ENCODE data around the gene NR6A1. TPM values are rescaled to one million over a fixed set of nuclear protein-coding genes. Genes with fewer than 3 reads are reported as not detected.
A peak's percentile ranks its signal among the peaks of the same experiment; 100 is the strongest.

The NR6A1 gene
- total RNA-seq, 1 experiment from 2014 or later, result 99.3 TPM

DNA sequence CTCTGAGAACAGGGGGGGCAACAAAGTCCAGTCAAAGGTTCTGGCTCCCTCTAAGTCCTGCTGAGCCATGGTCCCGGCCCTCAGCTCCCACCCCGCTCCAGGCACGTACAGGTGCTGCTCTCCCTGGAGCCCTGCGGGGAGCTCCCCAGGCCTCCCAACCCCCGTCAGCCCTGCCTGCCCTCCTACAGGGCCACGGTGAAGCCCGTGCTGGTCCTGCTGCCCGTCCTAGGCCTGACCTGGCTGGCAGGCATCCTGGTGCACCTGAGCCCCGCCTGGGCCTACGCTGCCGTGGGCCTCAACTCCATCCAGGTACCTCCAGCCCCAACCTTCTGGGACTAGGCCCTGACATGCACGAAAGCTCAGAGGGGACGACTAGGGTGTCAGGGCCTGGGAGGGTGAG is 300.8 kb downstream of the NR6A1 start:
- no peak for DNase-seq
- H3K4ac ChIP-seq (ENCODE audit: low read depth, low read length), result no peak overlapping the region
- H3T11ph ChIP-seq (ENCODE audit: low read length), result no peak overlapping the region
- TF ChIP-seq, protein P1, sequence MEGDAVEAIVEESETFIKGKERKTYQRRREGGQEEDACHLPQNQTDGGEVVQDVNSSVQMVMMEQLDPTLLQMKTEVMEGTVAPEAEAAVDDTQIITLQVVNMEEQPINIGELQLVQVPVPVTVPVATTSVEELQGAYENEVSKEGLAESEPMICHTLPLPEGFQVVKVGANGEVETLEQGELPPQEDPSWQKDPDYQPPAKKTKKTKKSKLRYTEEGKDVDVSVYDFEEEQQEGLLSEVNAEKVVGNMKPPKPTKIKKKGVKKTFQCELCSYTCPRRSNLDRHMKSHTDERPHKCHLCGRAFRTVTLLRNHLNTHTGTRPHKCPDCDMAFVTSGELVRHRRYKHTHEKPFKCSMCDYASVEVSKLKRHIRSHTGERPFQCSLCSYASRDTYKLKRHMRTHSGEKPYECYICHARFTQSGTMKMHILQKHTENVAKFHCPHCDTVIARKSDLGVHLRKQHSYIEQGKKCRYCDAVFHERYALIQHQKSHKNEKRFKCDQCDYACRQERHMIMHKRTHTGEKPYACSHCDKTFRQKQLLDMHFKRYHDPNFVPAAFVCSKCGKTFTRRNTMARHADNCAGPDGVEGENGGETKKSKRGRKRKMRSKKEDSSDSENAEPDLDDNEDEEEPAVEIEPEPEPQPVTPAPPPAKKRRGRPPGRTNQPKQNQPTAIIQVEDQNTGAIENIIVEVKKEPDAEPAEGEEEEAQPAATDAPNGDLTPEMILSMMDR (conservative IDR thresholded peaks at IDR 0.05), result no peak
- H3K79me1 ChIP-seq (ENCODE audit: insufficient read depth, low read depth, low read length, poor library complexity, severe bottlenecking), result no peaks in the 10 kb centered on the region
- H2BK12ac ChIP-seq (ENCODE audit: insufficient read length, low read depth, low read length), result no peak overlapping the region
- H3K4me2 ChIP-seq (ENCODE audit: insufficient read depth, insufficient read length, low read length), result no peak overlapping the region
- no peaks in the 10 kb centered on the region for H3K4me1 ChIP-seq (ENCODE audit: insufficient read depth, low read length)
- H3K9me3 Mint-ChIP-seq, result no peaks in the 10 kb centered on the region
- no peak overlapping the region for H2AK5ac ChIP-seq (ENCODE audit: insufficient read length, low read length)
- no peaks in the 10 kb centered on the region for H3K79me2 ChIP-seq (ENCODE audit: insufficient read depth, low read length)
- no peaks in the 10 kb centered on the region for H4K20me1 ChIP-seq (ENCODE audit: control insufficient read depth, insufficient read depth, insufficient read length)
- no peak overlapping the region; the same call in 1 of the 2 replicates for H2BK15ac ChIP-seq (ENCODE audit: low read depth, low read length)
- no peaks in the 10 kb centered on the region for H3K36me3 Mint-ChIP-seq (ENCODE audit: insufficient read depth in 1 of 3, low read depth in 3 of 3)
- H3K4me1 Mint-ChIP-seq, result peaks cover 0 to 8% of the 10 kb centered on the region in 2 experiments; a peak in 2 of 4 replicates
- no peak overlapping the region for H2BK120ac ChIP-seq (ENCODE audit: low read depth, low read length, poor library complexity, severe bottlenecking)
- no peak overlapping the region for H3K9ac ChIP-seq (ENCODE audit: extremely low read depth, insufficient read length, low read length)
- no peaks in the 10 kb centered on the region for H3K23me2 ChIP-seq (ENCODE audit: insufficient read length, low read depth, low read length, poor library complexity, severe bottlenecking)
- no peak overlapping the region for H3K4me3 Mint-ChIP-seq
- H3K27me3 ChIP-seq (ENCODE audit: insufficient read depth, low read length), result no peaks in the 10 kb centered on the region
- H3K56ac ChIP-seq (ENCODE audit: insufficient read length, low read depth, low read length), result no peak overlapping the region
- H3K27ac ChIP-seq (ENCODE audit: insufficient read length, low read depth, low read length), result no peak overlapping the region
- H2BK5ac ChIP-seq (ENCODE audit: insufficient read length, low read length), result no peak overlapping the region
- no peak overlapping the region for H2BK20ac ChIP-seq (ENCODE audit: low read depth, low read length, poor library complexity, severe bottlenecking)
- no peaks in the 10 kb centered on the region for H3K9me3 ChIP-seq (ENCODE audit: control insufficient read depth, low read depth, low read length)
- no peak overlapping the region for H3K18ac ChIP-seq (ENCODE audit: insufficient read length, low read depth, low read length)
- no peak overlapping the region for H3K23ac ChIP-seq (ENCODE audit: insufficient read length, low read depth, low read length)
- H3K27ac Mint-ChIP-seq, result 0 out of 7 replicates have a peak overlapping the region, but pooled peaks of 1 of the 3 experiments have one; percentile 61
- H3K27me3 Mint-ChIP-seq (ENCODE audit: low read depth), result peaks cover 8% of the 10 kb centered on the region
- WGBS (ENCODE audit: extremely low coverage, insufficient read length, low lambda C conversion rate), result no CpG with 5 or more reads among the region's 13 CpGs
- no peak overlapping the region for H4K8ac ChIP-seq (replicated peaks; ENCODE audit: insufficient read length, low read depth, low read length)
- no peak overlapping the region for H2AFZ ChIP-seq (ENCODE audit: low read length)
- H3K14ac ChIP-seq (ENCODE audit: insufficient read depth, low read length), result peak overlapping the region; percentile 22; the same call in 1 of the 2 replicates
- no peak overlapping the region for H4K5ac ChIP-seq (ENCODE audit: insufficient read length, low read depth, low read length)
- H4K91ac ChIP-seq (ENCODE audit: insufficient read length, low read depth, low read length), result no peak overlapping the region

Data from H9 (cell line).